DOHH2 (cell line): ENCODE results near the gene BHLHE40.

Experiments
- H3F3A ChIP-seq: fragments of 200-600 bp; sonication (generic), shearing (Covaris generic); 2 replicates; pipeline ENCODE4 v1.6.0; 2016; ENCODE audit warnings: antibody characterized with exemption, mild to moderate bottlenecking; ENCODE audit not compliant: control insufficient read depth, insufficient read depth
- H3K27ac ChIP-seq: fragments of 200-600 bp; sonication (generic); 2 replicates; pipeline ENCODE4 v1.5.1; 2014; ENCODE audit warnings: low read depth, mild to moderate bottlenecking, low read length, moderate library complexity
- H3K27me3 ChIP-seq: fragments of 200-600 bp; sonication (generic); 2 replicates; pipeline ENCODE4 v1.6.1; 2014; ENCODE audit warnings: mild to moderate bottlenecking, low read length, mixed read lengths; ENCODE audit not compliant: control insufficient read depth
- H3K36me3 ChIP-seq: fragments of 200-600 bp; sonication (generic); 2 replicates; pipeline ENCODE4 v1.6.1; 2014; ENCODE audit warnings: mild to moderate bottlenecking, low read length, moderate library complexity, mixed read lengths; ENCODE audit not compliant: control insufficient read depth
- H3K4me1 ChIP-seq: fragments of 200-600 bp; sonication (generic); 2 replicates; pipeline ENCODE4 v1.6.1; 2014; ENCODE audit warnings: mild to moderate bottlenecking, low read length, mixed read lengths; ENCODE audit not compliant: control insufficient read depth
- H3K4me2 ChIP-seq: fragments of 200-600 bp; sonication (generic); 2 replicates; pipeline ENCODE4 v1.6.0; 2014; ENCODE audit warnings: mild to moderate bottlenecking, low read length, moderate library complexity
- H3K4me3 ChIP-seq: fragments of 200-600 bp; sonication (generic); 2 replicates; pipeline ENCODE4 v1.5.1; 2014; ENCODE audit warnings: mild to moderate bottlenecking, low read length, mixed read lengths
- H3K79me2 ChIP-seq: fragments of 200-600 bp; sonication (generic); 2 replicates; pipeline ENCODE4 v1.6.1; 2014; ENCODE audit warnings: mild to moderate bottlenecking, low read length, mixed read lengths; ENCODE audit not compliant: control insufficient read depth
- H3K9me2 ChIP-seq: fragments of 200-600 bp; sonication (generic); replicated peaks from 2 replicates; pipeline ENCODE4 v1.6.1; 2014; ENCODE audit warnings: mild to moderate bottlenecking, low read length, mixed read lengths; ENCODE audit not compliant: control insufficient read depth
- H3K9me3 ChIP-seq: fragments of 200-600 bp; sonication (generic); 2 replicates; pipeline ENCODE4 v1.6.1; 2014; ENCODE audit warnings: antibody characterized with exemption, low read length, mixed read lengths; ENCODE audit not compliant: control insufficient read depth, insufficient read depth
- H4K20me1 ChIP-seq: fragments of 200-600 bp; sonication (generic); 2 replicates; pipeline ENCODE4 v1.6.0; 2014; ENCODE audit warnings: low read depth, mild to moderate bottlenecking, antibody characterized with exemption, low read length, moderate library complexity; ENCODE audit not compliant: control insufficient read depth, insufficient read depth
- CTCF ChIP-seq: fragments of 200-600 bp; sonication (generic); IDR thresholded peaks from one replicate; pipeline ENCODE4 v1.5.1; 2014; ENCODE audit warnings: antibody characterized with exemption, mild to moderate bottlenecking, low read depth, low read length; ENCODE audit not compliant: poor library complexity, severe bottlenecking
- EZH2phosphoT487 ChIP-seq: fragments of 200-600 bp; sonication (generic); IDR thresholded peaks from 2 replicates; pipeline ENCODE4 v1.6.1; 2017; ENCODE audit warnings: borderline replicate concordance, mild to moderate bottlenecking, antibody characterized with exemption, low read length, moderate library complexity, mixed read lengths

Gene BHLHE40

GRCh38 chr3:5022966-5023776 is 43.9 kb downstream of the BHLHE40 start:
- Histone ChIP-seq H3K4me2 (no peak overlapping the region), H3K9me2 (no peaks in the 10 kb centered on the region), H3K27me3 (peaks cover 25% of the 10 kb centered on the region), H3K4me3 (no peak overlapping the region), H3K4me1 (no peaks in the 10 kb centered on the region), H4K20me1 (no peaks in the 10 kb centered on the region), H3K36me3 (no peaks in the 10 kb centered on the region), H3K79me2 (no peaks in the 10 kb centered on the region), H3K27ac (no peak overlapping the region), H3K9me3 (no peaks in the 10 kb centered on the region), H3F3A (no peaks in the 10 kb centered on the region)
- TF ChIP-seq CTCF (no peak), EZH2phosphoT487 (no peak)

- no peak overlapping the region for H3K27ac ChIP-seq
- no peaks in the 10 kb centered on the region for H3K36me3 ChIP-seq
- H3F3A ChIP-seq, result no peaks in the 10 kb centered on the region
- TF ChIP-seq CTCF, result no peak
- no peak for TF ChIP-seq EZH2phosphoT487
- H3K4me2 ChIP-seq, result no peak overlapping the region
- H3K9me2 ChIP-seq, result no peaks in the 10 kb centered on the region
- no peaks in the 10 kb centered on the region for H3K4me1 ChIP-seq
- no peaks in the 10 kb centered on the region for H3K9me3 ChIP-seq
- H3K27me3 ChIP-seq, result peaks cover 25% of the 10 kb centered on the region
- no peaks in the 10 kb centered on the region for H3K79me2 ChIP-seq
- no peak overlapping the region for H3K4me3 ChIP-seq
- H4K20me1 ChIP-seq, result no peaks in the 10 kb centered on the region
These were observed 44.6 kb downstream of the BHLHE40 start for GRCh38 chr3:5023777-5024346.

- Histone ChIP-seq H3K4me3 (no peak overlapping the region), H3K36me3 (no peaks in the 10 kb centered on the region), H3K27me3 (peaks cover 18% of the 10 kb centered on the region), H3K9me2 (no peaks in the 10 kb centered on the region), H3K4me1 (no peaks in the 10 kb centered on the region), H3F3A (no peaks in the 10 kb centered on the region), H3K4me2 (no peak overlapping the region), H3K79me2 (no peaks in the 10 kb centered on the region), H3K27ac (no peak overlapping the region), H3K9me3 (no peaks in the 10 kb centered on the region), H4K20me1 (no peaks in the 10 kb centered on the region)
- no peak for TF ChIP-seq EZH2phosphoT487
- TF ChIP-seq CTCF, result no peak
These were observed 46.8 kb downstream of the BHLHE40 start for GRCh38 chr3:5026046-5026362.
